Suprapubic skin (tissue), 4 donors: ENCODE data around the gene ITGA1. TPM values are rescaled to one million over a fixed set of nuclear protein-coding genes. Genes with fewer than 3 reads are reported as not detected.

Source experiments
- DNase-seq, 2 donors: peaks; one replicate each; pipeline ENCODE4 v3.0.0-alpha.2; 2019; ENCODE audit warnings: low spot score in 2 of 2
- H3K27ac ChIP-seq: fragments of 200-600 bp; sonication (generic); one replicate; pipeline ENCODE4 v1.5.1; 2019
- H3K27me3 ChIP-seq: fragments of 200-600 bp; sonication (generic); one replicate; pipeline ENCODE4 v1.5.1; 2019
- H3K36me3 ChIP-seq: fragments of 200-600 bp; sonication (generic); one replicate; pipeline ENCODE4 v1.5.1; 2019
- H3K4me1 ChIP-seq: fragments of 200-600 bp; sonication (generic); one replicate; pipeline ENCODE4 v1.5.1; 2019
- H3K4me3 ChIP-seq: fragments of 200-600 bp; sonication (generic); one replicate; pipeline ENCODE4 v1.5.1; 2019; ENCODE audit warnings: mild to moderate bottlenecking
- H3K9me3 ChIP-seq: fragments of 200-600 bp; sonication (generic); one replicate; pipeline ENCODE4 v1.5.1; 2019
- CTCF ChIP-seq, 2 donors: fragments of 200-600 bp in 1 of 2; fragments of 450-650 bp in 1 of 2; sonication (generic) in 1 of 2; IDR thresholded peaks; one replicate each; pipeline ENCODE4 v1.5.1; 2016 to 2019; ENCODE audit warnings: antibody characterized with exemption in 2 of 2, mild to moderate bottlenecking in 1 of 2, moderate library complexity in 1 of 2
- EP300 ChIP-seq: sonication (generic); formaldehyde crosslinking; IDR thresholded peaks from one replicate; pipeline ENCODE4 v1.6.1; 2017; ENCODE audit warnings: antibody characterized with exemption
- POLR2A ChIP-seq, 2 donors: fragments of 450-650 bp; IDR thresholded peaks; one replicate each; pipeline ENCODE4 v1.6.1; 2017; ENCODE audit warnings: antibody characterized with exemption in 2 of 2, mild to moderate bottlenecking in 2 of 2, moderate library complexity in 2 of 2
- POLR2AphosphoS5 ChIP-seq, 3 donors: sonication (generic); formaldehyde crosslinking; IDR thresholded peaks; one replicate each; pipeline ENCODE4 v1.6.1; 2017; ENCODE audit warnings: antibody characterized with exemption in 3 of 3
- WGBS: methylation state at CpG from one replicate; pipeline ENCODE4 v1.1.5; 2018; 5-methylcytosine and 5-hydroxymethylcytosine counted together
- total RNA-seq, 4 donors: library from RNA; depleted of rRNA; stranded (reverse); fragments of >200 nt; gene quantifications; one replicate each; pipeline ENCODE4 v1.1.0, GENCODE V29; 2016

ITGA1 gene
- total RNA-seq, 4 donors from 2014 or later, result 2.4 to 9.8 (median 5.9) TPM

GRCh38 chr5:52837068-52837467 is 49.4 kb downstream of the ITGA1 start:
- no peak for DNase-seq
- 74% methylated on average over 7 of the region's 7 CpGs for WGBS
- Histone ChIP-seq H3K4me3 (no peak overlapping the region), H3K36me3 (no peaks in the 10 kb centered on the region), H3K4me1 (no peaks in the 10 kb centered on the region), H3K27ac (peak overlapping the region; percentile 50), H3K9me3 (no peaks in the 10 kb centered on the region), H3K27me3 (no peaks in the 10 kb centered on the region)
- TF ChIP-seq CTCF (IDR thresholded peaks at IDR 0.05) (no peak), POLR2AphosphoS5 (IDR thresholded peaks at IDR 0.05) (no peak), EP300 (no peak), POLR2A (IDR thresholded peaks at IDR 0.05) (no peak)

GRCh38 chr5:52837591-52838001 is 49.9 kb downstream of the ITGA1 start:
- peak overlapping the region; percentile 50 for H3K27ac ChIP-seq
- WGBS, result 74% methylated on average over 2 of the region's 2 CpGs

GRCh38 chr5:52838326-52839015 is 50.8 kb downstream of the ITGA1 start:
- Histone ChIP-seq H3K27me3 (no peaks in the 10 kb centered on the region), H3K9me3 (no peaks in the 10 kb centered on the region), H3K36me3 (no peaks in the 10 kb centered on the region), H3K27ac (no peak overlapping the region), H3K4me3 (no peak overlapping the region), H3K4me1 (no peaks in the 10 kb centered on the region)
- 87% methylated on average over 7 of the region's 7 CpGs for WGBS
- no peak for TF ChIP-seq EP300
- no peak for TF ChIP-seq CTCF (IDR thresholded peaks at IDR 0.05)
- TF ChIP-seq POLR2A (IDR thresholded peaks at IDR 0.05), result no peak
- no peak for TF ChIP-seq POLR2AphosphoS5 (IDR thresholded peaks at IDR 0.05)
- no peak for DNase-seq

More at GRCh38 chr5:52837591-52838001, 49.9 kb downstream of the ITGA1 start:
- Histone ChIP-seq H3K27me3 (no peaks in the 10 kb centered on the region), H3K4me1 (no peaks in the 10 kb centered on the region), H3K36me3 (no peaks in the 10 kb centered on the region), H3K9me3 (no peaks in the 10 kb centered on the region), H3K4me3 (no peak overlapping the region)
- TF ChIP-seq EP300 (no peak), POLR2A (IDR thresholded peaks at IDR 0.05) (no peak), POLR2AphosphoS5 (IDR thresholded peaks at IDR 0.05) (no peak), CTCF (IDR thresholded peaks at IDR 0.05) (no peak)
- DNase-seq, result no peak

- H3K4me1 ChIP-seq, result no peaks in the 10 kb centered on the region
- H3K27ac ChIP-seq, result no peak overlapping the region
- WGBS, result 96% methylated on average over 1 of the region's 1 CpG
- H3K36me3 ChIP-seq, result no peaks in the 10 kb centered on the region
- H3K9me3 ChIP-seq, result no peaks in the 10 kb centered on the region
- TF ChIP-seq EP300 (no peak), CTCF (IDR thresholded peaks at IDR 0.05) (no peak), POLR2A (IDR thresholded peaks at IDR 0.05) (no peak), POLR2AphosphoS5 (IDR thresholded peaks at IDR 0.05) (no peak)
- H3K27me3 ChIP-seq, result no peaks in the 10 kb centered on the region
- H3K4me3 ChIP-seq, result no peak overlapping the region
- no peak for DNase-seq
These were observed 51.6 kb downstream of the ITGA1 start for GRCh38 chr5:52839285-52839684.

- 58% methylated on average over 8 of the region's 8 CpGs for WGBS
- Histone ChIP-seq H3K4me3 (no peak overlapping the region), H3K36me3 (no peaks in the 10 kb centered on the region), H3K27ac (no peak overlapping the region), H3K27me3 (no peaks in the 10 kb centered on the region), H3K4me1 (no peaks in the 10 kb centered on the region), H3K9me3 (no peaks in the 10 kb centered on the region)
- no peak for DNase-seq
- TF ChIP-seq EP300 (no peak), CTCF (IDR thresholded peaks at IDR 0.05) (no peak), POLR2A (IDR thresholded peaks at IDR 0.05) (no peak), POLR2AphosphoS5 (IDR thresholded peaks at IDR 0.05) (no peak)
These were observed 52.7 kb downstream of the ITGA1 start for GRCh38 chr5:52840277-52841050.
